Measurements from ENCODE around the gene NAALADL2.
"Not testable (repeated sequence)": the region's sequence is repeated elsewhere in the genome, so short reads cannot be mapped to it uniquely, and the experiment has no call there.

The NAALADL2 gene

DNA sequence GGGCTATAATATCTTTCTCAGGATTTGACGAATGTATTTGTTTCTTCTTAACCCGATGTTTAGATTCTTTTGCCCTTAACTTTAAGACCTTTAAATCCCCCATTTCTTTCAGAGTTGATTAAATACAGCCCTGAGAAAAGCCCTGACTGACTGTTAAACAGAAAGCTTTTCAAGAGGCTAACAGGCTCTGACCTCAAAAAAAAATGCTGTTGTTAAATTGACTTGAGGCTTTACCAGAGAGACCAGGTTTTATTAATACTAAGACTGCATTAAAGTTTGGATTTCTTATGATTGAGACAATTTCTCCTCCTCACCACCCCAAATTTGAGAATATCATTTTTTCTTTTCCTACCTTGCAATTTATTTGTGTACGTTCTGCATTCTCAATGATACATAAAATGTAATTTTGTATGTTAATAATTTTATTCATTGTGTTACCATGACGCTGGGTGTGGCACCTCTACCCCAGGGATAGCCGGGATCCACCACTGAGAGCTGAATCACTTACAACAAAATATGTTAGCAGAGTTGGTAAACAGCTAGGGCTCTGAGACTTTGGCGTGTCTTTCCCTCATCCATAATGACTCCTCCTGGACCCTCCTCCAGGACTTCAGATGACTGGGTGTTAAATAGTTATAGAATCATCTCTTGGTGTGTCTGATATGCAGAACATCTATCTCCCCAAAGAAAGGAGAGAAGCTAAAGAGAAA is 753.5 kb downstream of the NAALADL2 start:
- Histone ChIP-seq H3K27me3 (ENCODE audit: control insufficient read depth, insufficient read depth, low read length) (no peaks in the 10 kb centered on the region), H3K36me3 (ENCODE audit: control insufficient read depth, insufficient read depth, low read length) (no peaks in the 10 kb centered on the region), H3K4me1 (ENCODE audit: control insufficient read depth, insufficient read depth, low read length) (no peaks in the 10 kb centered on the region), H3K9me3 (ENCODE audit: control insufficient read depth, low read length) (no peaks in the 10 kb centered on the region), H3K4me3 (ENCODE audit: low read length) (no peak overlapping the region), H3K9ac (ENCODE audit: low read length) (no peak overlapping the region)

DNA sequence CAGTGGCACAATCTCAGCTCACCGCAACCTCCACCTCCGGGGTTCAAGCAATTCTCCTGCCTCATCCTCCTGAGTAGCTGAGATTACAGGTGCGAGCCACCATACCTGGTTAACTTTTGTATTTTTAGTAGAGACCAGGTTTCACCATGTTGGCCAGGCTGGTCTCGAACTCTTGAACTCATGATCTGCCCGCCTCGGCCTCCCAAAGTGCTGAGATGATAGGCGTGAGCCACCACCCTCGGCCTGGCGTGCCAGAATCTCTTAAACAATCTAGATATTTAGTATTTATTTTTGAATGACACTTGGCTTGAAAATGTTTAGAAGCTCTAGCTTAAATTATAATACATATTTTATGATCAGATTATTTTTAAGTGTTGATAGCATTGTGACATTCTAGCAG is 755.0 kb downstream of the NAALADL2 start:
- not testable (repeated sequence) for H3K4me1 ChIP-seq (ENCODE audit: control insufficient read depth, insufficient read depth, low read length); H3K9me3 ChIP-seq (ENCODE audit: control insufficient read depth, low read length); H3K27me3 ChIP-seq (ENCODE audit: control insufficient read depth, insufficient read depth, low read length); H3K36me3 ChIP-seq (ENCODE audit: control insufficient read depth, insufficient read depth, low read length); H3K9ac ChIP-seq (ENCODE audit: low read length); H3K4me3 ChIP-seq (ENCODE audit: low read length)

DNA sequence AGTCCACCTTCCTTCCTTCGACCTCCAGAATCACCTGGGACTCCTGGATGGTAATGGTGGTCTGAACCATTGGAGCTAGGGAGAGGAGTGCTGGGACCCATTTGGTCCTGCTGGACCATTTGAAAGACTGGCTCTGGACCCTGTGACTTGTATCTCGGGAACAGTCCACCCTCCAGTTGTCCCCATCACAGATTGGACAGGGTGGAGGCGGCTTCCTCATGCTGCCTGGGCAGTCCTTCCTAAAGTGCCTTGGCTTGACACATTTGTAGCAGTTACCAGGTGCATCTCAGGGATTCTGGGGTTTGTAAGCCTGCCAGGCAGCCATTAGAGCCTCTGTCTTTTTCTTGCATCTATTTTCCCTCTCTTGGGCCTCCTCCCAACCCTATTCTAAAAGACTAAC is 758.1 kb downstream of the NAALADL2 start:
- Histone ChIP-seq H3K9ac (ENCODE audit: low read length) (no peak overlapping the region), H3K4me3 (ENCODE audit: low read length) (no peak overlapping the region), H3K4me1 (ENCODE audit: control insufficient read depth, insufficient read depth, low read length) (no peaks in the 10 kb centered on the region), H3K27me3 (ENCODE audit: control insufficient read depth, insufficient read depth, low read length) (no peaks in the 10 kb centered on the region), H3K36me3 (ENCODE audit: control insufficient read depth, insufficient read depth, low read length) (no peaks in the 10 kb centered on the region), H3K9me3 (ENCODE audit: control insufficient read depth, low read length) (no peaks in the 10 kb centered on the region)

DNA sequence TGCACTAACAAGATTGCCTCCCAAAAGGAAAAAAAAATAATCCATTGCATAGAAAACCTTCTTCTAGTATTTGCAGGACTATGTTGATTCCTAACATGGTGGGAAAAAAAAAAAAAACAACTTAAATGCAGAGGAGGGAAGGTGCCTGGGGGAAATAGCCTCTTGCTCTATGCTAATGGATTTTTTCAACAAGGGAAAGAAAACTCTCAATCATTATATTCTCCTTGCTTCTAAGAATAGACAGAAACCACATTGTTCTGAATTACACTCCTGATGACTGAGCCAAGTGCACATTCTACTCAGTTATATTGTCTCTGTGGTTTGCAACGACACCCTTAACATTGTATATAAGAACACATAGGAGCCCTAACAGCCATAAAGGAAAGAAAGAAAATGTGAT is 760.2 kb downstream of the NAALADL2 start:
- no peaks in the 10 kb centered on the region for H3K36me3 ChIP-seq (ENCODE audit: control insufficient read depth, insufficient read depth, low read length)
- H3K9ac ChIP-seq (ENCODE audit: low read length): no peak overlapping the region
- no peaks in the 10 kb centered on the region for H3K27me3 ChIP-seq (ENCODE audit: control insufficient read depth, insufficient read depth, low read length)
- no peaks in the 10 kb centered on the region for H3K9me3 ChIP-seq (ENCODE audit: control insufficient read depth, low read length)
- no peaks in the 10 kb centered on the region for H3K4me1 ChIP-seq (ENCODE audit: control insufficient read depth, insufficient read depth, low read length)
- H3K4me3 ChIP-seq (ENCODE audit: low read length): no peak overlapping the region

DNA sequence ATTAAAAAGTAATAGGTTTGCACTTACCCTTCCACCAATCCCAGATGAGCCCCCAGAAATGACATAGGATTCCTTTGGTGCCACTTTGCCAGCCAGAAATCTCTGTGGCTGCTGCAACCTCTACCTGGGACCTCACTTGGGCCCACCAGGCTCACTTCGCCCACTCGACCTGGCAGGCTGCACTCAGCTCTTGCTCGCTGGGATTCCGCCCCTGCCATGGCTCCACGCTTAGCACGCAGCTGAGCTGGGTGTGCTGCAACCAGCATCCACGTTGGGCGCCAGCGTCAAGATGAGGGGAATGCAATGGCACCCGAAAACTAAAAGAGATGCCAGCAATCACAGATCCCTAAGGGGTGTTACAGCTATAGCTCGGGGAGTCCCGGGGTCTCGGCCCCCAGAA is 761.0 kb downstream of the NAALADL2 start:
- H3K4me1 ChIP-seq (ENCODE audit: control insufficient read depth, insufficient read depth, low read length): no peaks in the 10 kb centered on the region
- H3K9ac ChIP-seq (ENCODE audit: low read length): no peak overlapping the region
- H3K4me3 ChIP-seq (ENCODE audit: low read length): no peak overlapping the region
- H3K27me3 ChIP-seq (ENCODE audit: control insufficient read depth, insufficient read depth, low read length): no peaks in the 10 kb centered on the region
- no peaks in the 10 kb centered on the region for H3K9me3 ChIP-seq (ENCODE audit: control insufficient read depth, low read length)
- no peaks in the 10 kb centered on the region for H3K36me3 ChIP-seq (ENCODE audit: control insufficient read depth, insufficient read depth, low read length)

DNA sequence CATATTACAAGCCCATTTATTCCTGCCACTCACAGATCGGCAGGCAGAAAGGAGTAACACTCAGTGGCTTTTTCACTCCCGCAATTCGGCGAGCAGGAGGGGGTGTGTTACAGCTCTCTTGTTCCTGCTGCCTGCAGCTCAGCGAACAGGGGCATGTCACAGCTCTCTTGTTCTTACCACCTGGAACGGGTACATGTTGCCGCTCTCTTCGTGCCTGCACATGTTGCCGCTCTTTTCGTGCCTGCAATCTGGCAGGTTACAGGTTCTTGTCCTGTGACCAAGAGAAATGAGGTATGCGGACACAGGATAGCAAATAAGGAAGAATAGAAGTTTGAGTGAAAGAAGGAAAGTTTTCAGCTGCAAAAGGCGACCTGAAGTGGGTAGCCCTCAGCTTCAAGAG is 761.4 kb downstream of the NAALADL2 start:
- no peaks in the 10 kb centered on the region for H3K9me3 ChIP-seq (ENCODE audit: control insufficient read depth, low read length)

DNA sequence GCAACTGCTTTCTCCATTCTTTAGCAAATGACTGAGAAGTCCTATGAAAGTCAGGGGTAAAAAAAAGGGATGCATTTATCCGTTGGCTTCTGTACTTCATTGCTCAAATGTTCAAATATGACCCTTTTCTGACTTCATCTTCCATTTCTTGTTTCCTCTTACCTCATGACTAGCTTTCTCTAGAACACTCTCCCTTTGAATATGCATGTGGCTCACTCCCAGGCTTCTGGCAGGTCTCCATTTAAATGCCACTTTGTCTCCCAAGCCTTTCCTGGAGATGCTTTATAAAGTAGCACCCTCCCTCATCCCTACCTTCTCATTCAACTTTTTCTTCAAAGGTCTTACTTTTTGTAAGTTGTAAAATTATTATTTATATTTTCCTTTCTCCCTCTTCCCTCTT is 781.8 kb downstream of the NAALADL2 start:
- H3K27me3 ChIP-seq (ENCODE audit: control insufficient read depth, insufficient read depth, low read length): no peaks in the 10 kb centered on the region
- no peaks in the 10 kb centered on the region for H3K9me3 ChIP-seq (ENCODE audit: control insufficient read depth, low read length)
- no peaks in the 10 kb centered on the region for H3K36me3 ChIP-seq (ENCODE audit: control insufficient read depth, insufficient read depth, low read length)
- no peak overlapping the region for H3K9ac ChIP-seq (ENCODE audit: low read length)
- no peak overlapping the region for H3K4me3 ChIP-seq (ENCODE audit: low read length)
- H3K4me1 ChIP-seq (ENCODE audit: control insufficient read depth, insufficient read depth, low read length): no peaks in the 10 kb centered on the region

More for the DNA sequence above, 761.4 kb downstream of the NAALADL2 start:
- Histone ChIP-seq H3K4me3 (ENCODE audit: low read length) (no peak overlapping the region), H3K27me3 (ENCODE audit: control insufficient read depth, insufficient read depth, low read length) (no peaks in the 10 kb centered on the region), H3K36me3 (ENCODE audit: control insufficient read depth, insufficient read depth, low read length) (no peaks in the 10 kb centered on the region), H3K4me1 (ENCODE audit: control insufficient read depth, insufficient read depth, low read length) (no peaks in the 10 kb centered on the region), H3K9ac (ENCODE audit: low read length) (no peak overlapping the region)

DNA sequence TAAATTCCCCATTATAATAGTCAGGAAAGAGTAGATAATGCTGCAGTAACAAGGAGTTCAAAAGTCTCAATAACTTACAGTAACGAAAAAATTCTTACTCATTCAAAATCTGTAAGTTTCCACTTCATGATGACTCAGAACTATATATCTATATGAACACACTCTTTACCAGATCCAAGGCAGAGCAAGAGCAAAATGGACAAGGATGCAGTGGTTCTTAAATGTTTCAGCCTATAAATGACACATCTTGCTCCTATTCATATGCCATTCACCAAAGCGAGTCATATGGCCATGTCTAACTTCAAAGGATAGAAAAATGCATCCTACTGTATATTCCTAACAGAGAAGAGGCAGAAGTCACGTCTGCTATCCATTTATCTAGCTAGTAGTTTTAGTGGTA is 787.7 kb downstream of the NAALADL2 start:
- Histone ChIP-seq H3K4me3 (ENCODE audit: low read length) (no peak overlapping the region), H3K36me3 (ENCODE audit: control insufficient read depth, insufficient read depth, low read length) (no peaks in the 10 kb centered on the region), H3K9me3 (ENCODE audit: control insufficient read depth, low read length) (no peaks in the 10 kb centered on the region), H3K4me1 (ENCODE audit: control insufficient read depth, insufficient read depth, low read length) (no peaks in the 10 kb centered on the region), H3K27me3 (ENCODE audit: control insufficient read depth, insufficient read depth, low read length) (no peaks in the 10 kb centered on the region), H3K9ac (ENCODE audit: low read length) (no peak overlapping the region)

DNA sequence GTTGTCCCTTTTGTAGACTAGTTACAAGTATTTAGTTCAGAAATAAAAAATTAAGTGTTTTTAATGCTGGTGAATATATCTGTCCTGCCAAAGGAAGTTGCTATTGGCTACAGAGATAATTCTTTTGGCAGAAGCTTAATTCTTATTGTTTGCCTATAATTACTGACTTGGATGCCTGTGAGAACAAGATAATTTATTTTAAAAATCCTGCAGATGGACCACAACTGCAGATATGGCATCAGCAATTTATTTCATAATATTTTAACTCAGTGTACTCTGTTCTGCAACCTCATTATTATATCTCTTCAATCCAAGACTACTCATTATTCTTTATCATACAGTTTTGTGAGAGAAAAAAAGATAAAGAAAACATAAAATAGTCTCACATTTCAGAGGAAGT is 789.8 kb downstream of the NAALADL2 start:
- H3K27me3 ChIP-seq (ENCODE audit: control insufficient read depth, insufficient read depth, low read length): no peaks in the 10 kb centered on the region
- H3K9ac ChIP-seq (ENCODE audit: low read length): no peak overlapping the region
- no peak overlapping the region for H3K4me3 ChIP-seq (ENCODE audit: low read length)
- H3K9me3 ChIP-seq (ENCODE audit: control insufficient read depth, low read length): no peaks in the 10 kb centered on the region
- H3K36me3 ChIP-seq (ENCODE audit: control insufficient read depth, insufficient read depth, low read length): no peaks in the 10 kb centered on the region
- no peaks in the 10 kb centered on the region for H3K4me1 ChIP-seq (ENCODE audit: control insufficient read depth, insufficient read depth, low read length)

DNA sequence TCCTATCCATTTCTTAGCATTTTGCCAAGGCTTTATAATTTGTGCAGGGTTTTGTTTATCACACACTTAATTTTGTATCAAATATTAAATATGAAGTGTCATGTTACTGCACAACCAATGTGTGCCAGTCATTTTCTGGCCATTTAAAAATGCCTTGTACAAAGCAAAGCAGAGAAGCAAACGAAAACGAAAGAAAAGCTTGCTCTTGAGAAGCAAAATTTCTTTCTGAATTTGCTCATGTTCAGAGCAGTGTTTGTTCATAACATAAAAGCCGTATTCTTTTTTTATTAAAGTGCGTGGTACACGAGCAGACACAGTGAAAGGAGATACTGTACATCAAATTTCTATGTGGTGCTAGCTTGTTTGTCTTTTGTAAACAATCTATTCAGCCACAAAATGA is 792.6 kb downstream of the NAALADL2 start:
- H3K9ac ChIP-seq (ENCODE audit: low read length): no peak overlapping the region
- no peaks in the 10 kb centered on the region for H3K27me3 ChIP-seq (ENCODE audit: control insufficient read depth, insufficient read depth, low read length)
- no peaks in the 10 kb centered on the region for H3K9me3 ChIP-seq (ENCODE audit: control insufficient read depth, low read length)
- no peak overlapping the region for H3K4me3 ChIP-seq (ENCODE audit: low read length)
- no peaks in the 10 kb centered on the region for H3K4me1 ChIP-seq (ENCODE audit: control insufficient read depth, insufficient read depth, low read length)
- no peaks in the 10 kb centered on the region for H3K36me3 ChIP-seq (ENCODE audit: control insufficient read depth, insufficient read depth, low read length)

DNA sequence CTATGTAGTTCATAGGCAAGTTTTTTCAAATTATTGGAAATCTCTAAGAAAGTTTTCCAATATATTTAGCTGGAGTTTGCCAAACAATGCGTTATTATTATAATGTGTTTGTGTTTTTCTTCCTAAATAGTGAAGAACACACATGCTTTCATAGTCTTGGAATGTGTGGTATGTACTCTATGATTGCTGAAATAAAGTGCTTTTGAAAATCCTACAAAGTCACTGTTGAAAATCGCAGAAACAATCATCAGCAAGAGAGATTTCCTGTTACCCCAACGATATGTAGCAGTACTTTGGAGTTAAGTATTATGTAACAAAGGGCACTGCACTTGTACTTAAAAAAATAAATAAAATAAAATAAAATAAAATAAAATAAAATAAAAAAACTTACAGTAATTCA is 796.2 kb downstream of the NAALADL2 start:
- no peaks in the 10 kb centered on the region for H3K27me3 ChIP-seq (ENCODE audit: control insufficient read depth, insufficient read depth, low read length)
- H3K9me3 ChIP-seq (ENCODE audit: control insufficient read depth, low read length): no peaks in the 10 kb centered on the region
- no peak overlapping the region for H3K9ac ChIP-seq (ENCODE audit: low read length)
- H3K36me3 ChIP-seq (ENCODE audit: control insufficient read depth, insufficient read depth, low read length): no peaks in the 10 kb centered on the region
- H3K4me3 ChIP-seq (ENCODE audit: low read length): no peak overlapping the region
- H3K4me1 ChIP-seq (ENCODE audit: control insufficient read depth, insufficient read depth, low read length): no peaks in the 10 kb centered on the region

DNA sequence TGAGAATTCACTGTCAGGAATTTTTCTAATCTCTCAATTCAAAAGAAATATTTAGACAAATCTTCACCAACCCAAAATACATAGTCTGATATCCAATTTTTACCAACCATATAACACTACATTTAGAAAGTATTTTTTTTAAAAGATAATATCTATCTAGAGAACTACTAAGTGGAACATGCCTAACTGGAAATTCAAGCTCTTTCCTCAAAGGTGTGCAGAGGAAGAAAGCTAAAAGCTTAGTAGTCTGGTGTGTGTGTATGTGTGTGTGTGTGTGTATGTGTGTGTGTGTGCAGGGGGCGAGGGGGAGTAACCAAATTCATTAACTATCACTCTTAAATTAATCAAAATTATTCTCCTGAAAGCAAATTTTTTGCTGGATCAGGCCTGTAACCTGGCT is 797.3 kb downstream of the NAALADL2 start:
- no peaks in the 10 kb centered on the region for H3K27me3 ChIP-seq (ENCODE audit: control insufficient read depth, insufficient read depth, low read length)
- no peaks in the 10 kb centered on the region for H3K9me3 ChIP-seq (ENCODE audit: control insufficient read depth, low read length)
- no peaks in the 10 kb centered on the region for H3K36me3 ChIP-seq (ENCODE audit: control insufficient read depth, insufficient read depth, low read length)
- H3K9ac ChIP-seq (ENCODE audit: low read length): no peak overlapping the region
- H3K4me3 ChIP-seq (ENCODE audit: low read length): no peak overlapping the region
- H3K4me1 ChIP-seq (ENCODE audit: control insufficient read depth, insufficient read depth, low read length): no peaks in the 10 kb centered on the region
